Stimulated activated CD4-positive, alpha-beta T cell treated with anti-CD3 and anti-CD28 coated beads, Interleukin-12 subunit alpha, Interleukin-12 subunit beta, amount 100 ng/mL, for 48 hours (primary cell): Measurements from ENCODE around the gene ALDH1A2.

ENCODE experiments used
- DNase-seq, 3 donors: peaks; one replicate each; pipeline ENCODE4 v3.0.0-alpha.2; 2020; ENCODE audit warnings: low read depth in 2 of 3, low spot score in 1 of 3

ALDH1A2 gene

DNA sequence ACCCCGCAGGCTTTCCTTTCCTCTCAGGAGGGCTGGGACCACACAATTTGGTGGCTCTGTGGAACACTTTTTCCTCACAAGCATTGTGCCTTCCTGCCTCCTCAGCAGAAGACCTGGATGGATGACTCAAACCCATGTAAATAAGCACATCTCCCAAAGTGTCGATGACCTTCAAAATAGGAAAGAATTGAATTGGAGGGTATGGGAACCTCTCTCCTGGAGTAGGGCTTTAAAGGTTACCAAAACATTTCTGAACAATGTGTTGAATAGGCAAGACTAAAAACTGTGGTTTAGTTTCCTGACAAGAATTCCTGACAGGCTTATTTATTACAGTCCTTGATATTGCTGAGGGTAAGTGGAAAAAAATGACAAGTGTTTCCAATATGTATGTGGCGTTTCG, 118.2 kb downstream of the ALDH1A2 start:
- no peak for DNase-seq

DNA sequence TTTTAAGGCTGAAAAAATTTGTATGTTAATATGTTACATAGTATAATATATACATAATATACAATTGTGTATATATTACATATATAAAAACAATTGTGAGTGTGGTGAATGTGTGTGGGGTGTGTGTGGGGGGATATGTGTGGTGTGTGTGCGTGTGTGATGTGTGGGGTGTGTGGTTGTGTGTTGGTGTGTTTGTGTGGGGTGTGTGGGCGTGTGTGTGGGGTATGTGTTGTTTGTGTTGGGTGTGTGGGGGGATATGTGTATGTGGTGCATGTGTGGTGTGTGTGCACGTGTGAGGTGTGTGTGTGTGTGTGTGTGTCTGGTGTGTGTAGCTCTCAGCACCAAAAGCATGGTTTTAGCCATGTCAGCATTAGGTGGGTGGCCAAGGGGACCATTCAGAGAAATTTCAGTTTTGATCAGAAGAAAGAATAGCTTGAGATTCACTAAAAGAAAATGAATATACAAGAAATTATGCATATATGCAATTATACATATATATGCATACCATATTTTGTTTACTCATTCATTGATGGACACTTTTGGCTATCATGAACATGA, 118.9 kb downstream of the ALDH1A2 start:
- no peak for DNase-seq

DNA sequence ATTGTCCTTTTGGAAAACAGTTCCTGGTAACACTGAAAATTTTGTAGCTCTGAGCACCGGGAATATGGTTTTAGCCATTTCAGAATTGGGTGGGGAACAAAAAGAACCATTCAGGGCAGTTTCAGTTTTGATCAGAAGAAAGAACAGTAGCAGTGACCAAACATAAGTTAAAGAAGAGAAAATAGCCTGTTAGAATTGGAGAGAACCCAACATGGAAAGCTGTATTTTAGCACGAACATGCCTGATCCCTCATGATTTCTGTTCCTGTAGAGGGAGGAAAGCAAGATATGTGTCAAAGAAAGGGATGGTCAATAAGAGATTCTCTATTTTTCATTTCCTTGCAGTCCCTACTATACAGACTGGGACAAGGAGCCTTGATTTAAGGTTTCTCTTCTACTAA, 119.9 kb downstream of the ALDH1A2 start:
- no peak for DNase-seq

DNA sequence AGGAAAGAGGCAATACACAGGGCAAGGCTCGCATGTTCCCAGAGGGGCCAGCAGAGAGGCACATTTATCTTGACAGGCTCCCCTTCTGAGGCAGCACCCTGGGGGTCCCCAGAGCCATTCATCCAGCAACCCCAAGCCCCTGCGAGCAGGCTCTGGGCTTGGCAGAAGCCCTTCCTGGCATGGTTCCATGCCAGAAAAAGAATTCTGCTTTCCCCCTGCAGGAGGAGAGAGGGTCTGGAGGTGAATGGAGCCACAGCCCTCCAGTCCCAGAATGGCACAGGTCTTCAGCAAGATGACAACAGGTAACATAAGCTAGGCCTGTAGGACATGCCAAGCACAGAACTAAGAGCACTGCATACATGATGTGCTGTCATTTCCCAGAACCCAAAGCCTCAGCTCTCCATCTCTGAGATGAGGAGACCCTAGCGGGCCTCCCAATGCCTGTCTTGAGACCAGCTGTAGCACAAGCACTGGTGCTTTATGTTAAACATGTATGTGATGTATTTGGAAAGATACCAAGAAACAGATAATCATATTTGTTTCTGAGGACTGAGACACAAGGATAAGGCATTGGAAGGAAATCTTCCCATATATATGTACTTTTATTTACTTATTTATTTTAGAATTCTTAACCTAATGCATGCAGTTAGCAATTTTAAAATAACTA, 121.6 kb downstream of the ALDH1A2 start:
- DNase-seq: no peak

DNA sequence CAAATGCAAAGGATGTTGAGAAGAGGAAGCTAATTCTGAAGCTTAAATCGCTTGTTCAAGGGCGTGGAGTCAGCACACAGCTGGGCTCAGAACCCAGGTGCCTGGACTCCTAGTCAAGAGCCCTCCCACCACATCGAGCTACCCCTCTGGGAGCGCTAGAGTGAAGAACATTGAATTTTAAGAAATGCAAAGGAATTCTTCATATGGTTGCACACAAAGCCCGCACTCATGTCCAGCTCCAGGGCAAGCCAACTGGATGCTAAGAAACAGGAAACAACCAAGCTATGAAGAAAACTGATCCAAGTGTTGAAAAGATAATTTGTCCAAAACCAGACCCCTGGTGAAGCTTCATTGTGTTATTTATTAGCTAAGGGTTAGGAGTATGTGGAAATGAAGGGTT, 122.3 kb downstream of the ALDH1A2 start:
- no peak for DNase-seq

DNA sequence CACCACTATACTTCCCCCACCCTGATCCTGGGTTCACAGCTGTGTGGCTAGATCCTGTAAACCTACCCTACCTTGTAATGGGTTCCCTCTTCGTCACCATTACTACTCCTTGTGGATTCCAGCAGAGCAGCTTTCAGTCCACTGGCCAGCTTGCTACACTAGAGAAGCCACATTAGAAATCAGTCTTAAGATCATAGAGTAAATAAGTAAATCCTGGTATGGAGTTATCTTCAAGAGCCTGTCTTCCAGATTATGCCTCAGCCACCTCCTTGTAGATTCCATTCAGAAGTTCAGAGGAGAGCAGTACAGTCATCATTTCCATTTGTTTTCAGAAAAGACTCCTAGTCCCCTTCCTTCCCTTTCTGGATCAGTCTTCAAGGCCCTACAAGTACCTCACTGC, 123.7 kb downstream of the ALDH1A2 start:
- DNase-seq: no peak

DNA sequence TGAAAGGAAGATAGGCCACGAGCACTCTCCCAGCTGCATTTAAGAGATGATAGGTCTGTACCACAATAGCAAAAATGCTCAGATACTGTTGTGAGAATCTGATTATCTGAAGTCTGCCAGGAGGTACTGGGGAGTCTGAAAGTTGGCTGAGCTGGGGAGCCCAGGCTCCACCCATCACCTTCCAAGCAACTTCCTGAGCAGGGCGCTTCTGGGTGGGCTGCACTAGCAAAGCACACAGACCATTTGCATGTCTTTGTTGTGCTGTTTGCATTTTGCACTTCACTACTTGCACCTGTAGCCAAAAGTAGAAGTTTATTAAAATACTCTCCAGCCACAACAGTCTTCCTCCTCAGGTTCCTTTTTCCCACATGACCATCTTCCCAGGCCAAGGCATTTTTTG, 133.2 kb downstream of the ALDH1A2 start:
- no peak for DNase-seq

DNA sequence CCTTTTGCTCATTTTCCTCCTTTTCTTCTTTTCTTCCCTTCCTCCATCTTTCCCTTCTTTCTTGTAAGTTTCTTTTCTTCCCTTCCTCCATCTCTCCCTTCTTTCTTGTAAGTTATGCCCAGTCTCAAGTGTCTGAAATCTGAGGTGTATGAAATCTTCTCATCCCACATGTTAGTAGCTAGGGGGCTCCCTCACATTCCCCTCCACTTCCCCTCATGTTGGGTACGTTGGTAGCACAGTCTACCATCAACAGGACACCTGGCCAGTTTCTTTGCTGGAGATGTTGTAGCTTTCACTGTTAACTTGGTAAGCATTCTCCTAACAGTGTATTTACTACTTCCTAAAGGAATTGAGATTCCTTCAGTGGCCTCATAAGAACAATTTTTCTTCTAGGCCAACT, 133.9 kb downstream of the ALDH1A2 start:
- DNase-seq: no peak

DNA sequence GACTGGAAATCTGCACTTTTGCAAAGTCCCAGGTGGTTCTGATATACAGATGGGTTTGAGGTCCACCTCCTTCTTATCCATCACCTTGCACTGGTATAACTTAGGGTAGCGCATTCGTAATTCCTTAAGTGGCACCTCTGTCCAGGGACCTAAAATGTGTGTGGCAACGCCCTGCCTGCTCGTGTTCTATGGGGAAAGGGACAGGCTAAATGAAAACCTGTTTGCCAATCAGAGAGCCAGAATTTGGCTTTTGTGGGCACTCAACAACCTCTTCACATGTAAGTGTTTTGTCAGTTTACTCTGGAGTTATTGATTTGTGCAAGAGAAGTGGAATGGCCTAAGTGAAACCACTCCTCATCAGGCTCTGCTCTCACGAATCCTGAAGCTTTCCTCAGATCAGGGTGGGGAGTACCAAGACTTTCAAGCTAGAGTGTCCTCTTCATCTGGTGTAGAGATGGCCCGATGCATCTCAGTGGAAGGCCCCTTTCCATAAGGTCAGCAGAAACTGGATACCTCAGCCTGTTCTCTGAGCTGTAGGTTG, 138.3 kb downstream of the ALDH1A2 start:
- no peak for DNase-seq

DNA sequence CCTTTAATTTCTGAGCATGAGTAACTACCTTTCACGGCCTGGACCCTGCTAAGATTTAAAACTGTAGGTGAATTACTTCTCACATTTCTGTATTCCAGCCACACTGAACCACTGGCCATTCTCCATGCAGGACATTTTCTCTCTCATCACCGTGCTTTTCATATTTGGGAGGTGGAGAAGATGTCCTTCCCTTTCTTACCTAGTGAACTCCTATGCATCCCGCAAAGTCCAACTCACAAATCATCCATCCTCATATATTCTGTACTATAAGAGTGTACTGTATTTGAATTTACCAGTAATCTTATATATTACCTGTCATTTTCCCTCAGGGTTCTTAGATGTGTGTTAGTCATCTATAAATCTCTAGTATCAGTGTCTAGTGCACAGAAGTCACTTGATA, 139.9 kb downstream of the ALDH1A2 start:
- no peak for DNase-seq

DNA sequence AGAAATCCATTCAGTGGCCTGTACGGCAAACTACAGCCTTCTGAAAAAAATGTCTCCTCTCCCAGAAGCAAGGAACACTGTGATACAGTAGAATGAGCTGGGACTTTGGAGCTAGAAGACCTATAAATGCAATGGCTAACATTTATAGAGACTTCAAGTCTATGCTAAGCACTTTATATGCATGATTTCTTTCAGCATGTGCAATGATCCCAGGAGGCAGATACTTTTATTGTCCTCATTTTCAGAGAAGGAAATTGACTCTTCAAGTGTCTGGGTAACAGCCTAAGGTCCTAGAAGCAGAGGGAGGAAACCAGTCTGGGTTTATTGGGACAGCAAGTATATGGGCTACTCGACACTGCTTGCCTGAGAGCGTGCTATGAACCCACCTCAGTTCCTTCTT, 140.9 kb downstream of the ALDH1A2 start:
- no peak for DNase-seq

DNA sequence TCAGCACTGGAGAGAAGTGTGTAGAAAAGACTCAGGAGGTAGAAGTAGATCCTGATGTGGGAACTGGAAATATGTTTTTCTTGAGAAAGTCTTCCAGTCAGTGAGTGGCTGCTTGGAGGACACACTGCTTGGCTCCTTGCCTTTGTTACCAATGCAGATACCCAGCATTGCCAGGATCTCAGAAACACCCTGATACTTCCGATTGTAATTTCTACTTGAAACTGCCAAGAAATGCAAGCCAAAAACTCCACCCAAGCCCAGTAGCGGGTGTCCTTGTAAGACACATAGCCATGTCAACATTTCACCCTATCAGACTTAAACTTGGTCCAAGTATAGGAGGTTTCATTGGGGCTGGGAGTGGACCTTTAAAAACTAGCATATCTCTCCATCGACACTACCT, 141.8 kb downstream of the ALDH1A2 start:
- no peak for DNase-seq

DNA sequence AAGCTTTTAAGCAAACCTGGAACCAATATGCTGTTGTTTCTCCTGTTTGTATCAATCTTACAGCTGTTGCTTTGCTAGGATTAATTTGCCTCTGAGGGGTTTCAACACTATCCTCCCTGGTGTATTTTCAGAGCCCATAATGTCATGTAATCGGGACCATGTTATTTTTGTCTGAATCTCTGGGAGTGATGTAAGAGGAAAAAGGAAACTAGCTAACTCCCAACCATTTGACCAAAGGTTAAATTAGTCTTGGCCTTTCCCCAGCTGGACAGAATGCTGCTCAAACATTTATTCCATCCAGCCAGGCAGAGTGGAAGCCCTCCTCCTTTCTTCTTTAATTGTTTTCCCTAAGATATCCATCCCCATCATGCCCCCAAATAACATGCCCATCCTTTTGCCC, 142.2 kb downstream of the ALDH1A2 start:
- no peak for DNase-seq

DNA sequence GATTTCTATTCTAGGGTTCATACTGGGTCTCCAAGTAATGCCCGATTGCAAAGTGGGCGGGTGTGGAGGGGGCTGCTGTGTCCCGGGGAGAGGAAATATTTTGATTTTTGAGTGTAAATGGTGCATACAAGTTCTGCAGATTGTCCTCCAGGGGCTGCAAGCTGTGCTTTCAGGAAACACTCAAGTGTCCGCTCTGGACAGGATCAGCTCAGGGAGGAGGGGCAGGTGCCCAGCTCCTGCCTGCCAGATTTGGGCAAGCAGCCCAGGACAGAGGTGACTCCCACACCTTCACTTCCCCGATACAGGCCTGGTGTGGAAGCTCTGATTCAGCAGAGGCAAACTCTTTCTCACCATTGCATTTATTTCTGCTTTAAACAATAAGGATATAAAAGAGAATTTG, 142.7 kb downstream of the ALDH1A2 start:
- no peak for DNase-seq

DNA sequence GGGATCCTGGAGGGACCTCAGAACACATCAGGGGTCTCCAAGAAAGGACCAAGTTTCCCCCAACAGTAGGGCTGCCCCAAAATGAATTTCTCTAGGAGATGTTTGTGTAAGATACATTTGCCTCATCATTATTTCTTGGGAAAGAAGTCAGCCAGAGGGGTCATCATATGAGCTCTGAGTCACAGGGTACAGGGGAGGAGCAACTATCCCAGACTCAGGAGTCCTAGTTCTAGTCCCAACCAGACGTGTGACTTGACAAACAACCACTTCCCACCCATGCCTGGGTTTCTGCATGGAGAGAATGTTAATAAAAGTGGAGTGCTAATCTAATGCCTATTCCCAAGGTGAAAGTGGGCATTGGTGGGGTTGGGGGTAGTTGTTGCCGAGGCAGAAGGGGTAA, 144.1 kb downstream of the ALDH1A2 start:
- no peak for DNase-seq

DNA sequence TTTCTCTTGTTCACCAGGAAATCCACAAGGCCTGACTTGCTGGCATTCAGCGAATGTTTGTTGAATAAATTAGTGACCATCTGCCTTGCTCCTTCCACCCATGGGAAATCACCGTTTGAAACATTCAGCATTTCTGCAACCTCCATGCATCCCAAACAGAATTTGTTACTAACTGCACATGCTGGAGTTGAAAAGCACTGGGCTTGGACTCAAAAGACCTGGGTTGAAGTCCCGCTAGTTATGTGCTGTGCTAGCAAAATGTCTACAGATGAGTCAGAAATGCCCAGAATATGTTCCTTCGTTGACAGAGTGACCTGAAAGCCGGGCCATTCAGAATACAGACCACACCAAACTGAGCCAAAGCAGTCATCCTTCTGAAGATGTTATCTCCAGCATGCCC, 144.6 kb downstream of the ALDH1A2 start:
- DNase-seq: no peak

DNA sequence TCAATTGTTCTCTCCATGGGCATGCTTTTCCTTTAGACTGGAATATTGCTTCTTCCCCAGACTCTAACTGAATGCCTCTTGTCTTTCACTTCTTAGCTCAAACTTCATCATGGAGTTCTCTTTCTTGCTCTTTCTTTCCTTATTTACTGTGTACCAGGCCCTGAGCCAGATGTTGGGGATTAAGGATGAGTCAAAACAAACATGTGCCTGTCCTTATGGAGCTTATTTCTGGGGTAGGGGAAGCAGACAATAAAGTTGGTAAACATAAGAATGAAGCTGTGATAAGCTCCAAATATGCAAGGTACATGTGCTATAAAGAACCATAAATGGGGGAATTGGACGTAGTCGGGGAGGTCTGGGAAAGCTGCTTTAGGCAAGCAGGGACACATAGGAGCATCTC, 145.8 kb downstream of the ALDH1A2 start:
- no peak for DNase-seq

DNA sequence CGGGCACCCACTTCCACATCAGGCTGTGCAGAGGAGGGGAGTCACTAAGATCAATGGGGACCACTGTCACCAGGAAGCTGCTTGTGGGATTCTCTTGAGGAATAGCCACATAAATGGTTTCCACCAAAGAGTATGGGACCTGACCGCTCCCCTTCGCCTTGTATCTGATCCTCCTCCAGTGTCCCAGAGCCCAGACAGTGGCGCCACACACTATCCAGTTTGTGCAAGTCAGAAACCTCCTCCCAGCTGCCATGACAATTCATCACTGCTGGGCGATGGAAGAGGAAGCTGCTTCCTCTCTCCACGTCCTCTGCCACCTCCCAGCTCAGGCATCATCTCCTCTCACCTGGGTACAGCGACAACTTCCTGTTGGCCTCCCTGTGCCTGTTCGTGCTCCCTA, 147.5 kb downstream of the ALDH1A2 start:
- no peak for DNase-seq

DNA sequence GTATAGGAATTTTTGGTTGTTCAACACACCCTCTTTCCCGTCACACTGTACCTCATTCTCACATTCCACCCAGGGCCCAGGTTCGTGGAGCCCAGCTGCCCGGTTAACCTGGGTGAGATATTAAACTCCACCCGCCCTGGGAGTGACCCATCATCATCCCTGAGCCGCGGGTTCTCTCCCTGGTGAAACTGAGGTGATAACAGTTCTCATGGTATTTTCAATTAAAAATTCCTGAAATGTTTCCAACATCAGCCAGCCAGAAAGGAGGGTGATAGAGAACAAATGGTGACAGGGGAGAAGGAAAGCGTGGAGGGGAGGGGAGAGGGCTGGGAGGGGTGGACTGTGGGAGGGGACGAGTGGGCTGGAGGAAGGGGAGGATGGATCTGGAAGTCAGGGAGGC, 148.8 kb downstream of the ALDH1A2 start:
- no peak for DNase-seq

DNA sequence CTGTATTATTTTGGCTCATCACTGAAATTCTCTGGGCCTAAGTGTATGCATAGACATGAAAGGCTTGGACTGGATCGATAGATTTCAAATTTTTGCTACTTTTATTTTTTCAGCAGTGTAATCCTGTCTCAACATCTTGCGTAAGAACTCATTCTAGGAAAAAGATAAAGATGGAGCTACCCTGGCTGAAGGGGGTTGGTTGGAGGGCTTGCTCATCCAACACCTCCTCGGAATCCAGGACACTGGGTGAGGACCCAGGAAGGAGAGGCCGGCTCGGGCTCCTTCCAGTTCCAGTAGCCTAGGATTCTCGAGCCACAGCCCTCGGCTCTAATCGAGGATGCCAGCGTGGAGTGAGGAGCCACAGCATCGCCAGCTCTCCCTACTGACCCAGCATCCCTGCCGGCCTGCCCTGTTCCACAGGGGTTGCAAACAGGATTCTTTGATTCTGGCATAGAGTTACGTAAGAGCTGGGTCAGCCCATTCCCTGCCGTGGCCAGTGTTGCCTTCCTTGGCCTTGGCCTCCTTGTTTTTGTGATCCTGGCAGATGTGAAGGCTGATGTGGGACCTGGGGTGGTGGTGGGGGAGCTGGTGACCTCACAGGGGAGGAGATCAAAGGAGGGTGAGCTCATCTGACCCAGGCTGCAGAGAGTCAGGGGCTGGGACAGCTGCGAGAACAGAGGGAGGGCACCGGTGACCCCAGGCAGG, 149.5 kb downstream of the ALDH1A2 start:
- DNase-seq: no peak

DNA sequence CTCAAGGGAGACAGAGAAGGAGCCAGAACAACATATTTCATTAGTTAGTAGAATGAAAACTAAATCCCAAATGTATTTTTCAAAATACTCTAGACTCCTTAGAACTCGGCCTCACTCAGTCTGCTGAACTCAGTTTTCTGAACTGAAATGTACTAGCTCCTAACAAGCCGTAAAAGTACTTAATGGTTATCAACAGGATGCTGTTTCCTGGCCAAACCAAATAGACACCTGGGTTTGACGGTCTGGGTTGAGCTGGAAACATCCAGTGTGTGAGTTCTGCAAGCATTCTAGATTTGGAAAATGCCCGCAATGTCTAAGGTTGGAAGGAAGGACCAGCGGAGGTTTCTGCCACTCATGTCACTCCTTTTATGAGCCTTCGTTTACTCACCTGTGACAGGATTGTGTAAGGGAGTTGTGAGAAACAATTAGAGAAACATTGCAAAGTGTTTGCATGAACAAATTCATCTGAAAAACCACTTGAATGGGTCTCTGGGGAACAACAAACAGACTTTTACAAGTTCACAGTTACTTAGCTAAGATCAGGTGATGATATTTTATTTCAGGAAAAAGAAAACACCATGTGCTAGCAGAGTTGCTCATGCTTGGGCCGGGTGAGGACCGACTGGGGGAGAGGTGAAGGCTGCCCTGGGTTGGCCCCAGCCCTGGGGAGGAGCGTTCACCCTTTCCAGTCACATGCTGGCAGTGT, 151.0 kb downstream of the ALDH1A2 start:
- DNase-seq: no peak

DNA sequence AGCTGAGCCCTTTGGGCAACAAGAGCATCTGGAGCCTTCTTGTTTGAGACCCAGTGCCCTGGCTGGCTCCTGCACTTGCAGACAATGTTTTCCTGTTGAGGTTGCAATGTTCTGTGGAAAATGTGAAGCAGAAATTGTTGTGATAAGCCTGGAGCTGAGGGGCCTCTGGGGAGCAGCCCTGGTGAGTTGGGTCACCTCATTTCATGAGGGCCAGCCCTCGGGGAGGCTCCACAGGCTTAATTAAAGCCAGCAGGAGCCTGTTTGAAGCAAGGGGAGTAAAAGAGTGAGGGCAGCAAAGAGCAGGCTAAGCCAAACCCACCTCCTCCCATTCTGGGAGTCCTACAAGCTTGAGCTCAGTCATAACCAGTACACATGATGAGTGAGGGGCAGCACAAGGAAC, 154.3 kb downstream of the ALDH1A2 start:
- no peak for DNase-seq
